Brain microvascular endothelial cell (primary cell): ENCODE results near the gene ALK.

ENCODE experiments used
- DNase-seq: peaks from one replicate; pipeline ENCODE4 v3.0.0-alpha.2; 2020
- H3K27ac ChIP-seq: fragments of 250-450 bp; sonication (Bioruptor Pico); 2 replicates; pipeline ENCODE4 v1.5.1; 2020; ENCODE audit warnings: mild to moderate bottlenecking, moderate library complexity
- H3K27me3 ChIP-seq: fragments of 250-450 bp; sonication (Bioruptor Pico); replicated peaks from 2 replicates; pipeline ENCODE4 v1.5.1; 2020; ENCODE audit warnings: mild to moderate bottlenecking
- H3K36me3 ChIP-seq: fragments of 250-450 bp; sonication (Bioruptor Pico); replicated peaks from 2 replicates; pipeline ENCODE4 v1.5.1; 2020; ENCODE audit warnings: mild to moderate bottlenecking
- H3K4me3 ChIP-seq: 2 replicates; pipeline ENCODE4 v1.5.1; 2011; ENCODE audit warnings: low read depth, mild to moderate bottlenecking, control low read depth, low read length, moderate library complexity
- in situ Hi-C: cut with HindIII; loops from 2 replicates; pipeline ENCODE4 v1.10.0; 2017; ENCODE audit warnings: low sequenced_read_pairs, low pct_ligation_motif_present
- TF ChIP-seq, protein P1 (sequence below): IDR thresholded peaks from 2 replicates; pipeline ENCODE4 v1.5.1; 2011; ENCODE audit warnings: low read depth, mild to moderate bottlenecking, moderate library complexity, low read length, control low read depth, inconsistent platforms; ENCODE audit errors: missing control alignments

The ALK gene

DNA sequence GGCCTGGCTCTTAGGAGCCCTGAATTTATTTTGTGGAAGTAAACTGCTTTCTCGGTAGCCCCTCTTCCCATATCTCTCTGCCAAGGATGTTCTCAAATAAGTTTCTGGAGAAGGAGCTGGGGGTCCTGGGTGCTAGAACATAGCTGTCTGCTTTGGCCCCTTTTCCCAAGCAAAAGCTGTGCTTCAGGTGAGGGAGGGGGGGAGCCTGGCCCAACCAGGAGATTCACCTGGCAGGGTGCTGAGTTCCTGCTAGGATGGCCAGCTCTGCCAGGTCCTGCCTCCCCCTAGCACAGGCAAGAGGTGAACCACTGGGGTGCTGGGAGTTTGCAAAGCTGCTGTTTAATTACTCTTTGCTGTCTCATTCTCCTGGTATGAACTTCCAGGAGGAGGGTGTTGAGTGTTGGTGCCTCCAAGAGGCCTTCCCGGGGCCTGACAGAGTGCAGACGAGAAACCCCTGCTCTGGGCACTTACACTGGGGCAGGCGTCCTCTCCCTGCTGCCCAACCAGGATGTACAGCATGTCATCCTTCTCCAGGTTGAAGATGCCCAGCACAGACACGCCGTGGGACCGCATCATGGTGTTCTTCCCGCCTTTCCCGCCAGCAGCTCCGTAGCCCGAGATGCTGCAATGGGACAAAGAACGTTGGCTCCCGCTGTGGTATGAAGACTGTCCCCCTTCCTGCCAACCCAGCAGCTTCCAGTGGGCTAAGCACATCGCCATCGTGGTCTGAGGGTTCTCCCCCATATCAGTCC, 682.0 kb downstream of the ALK start:
- TF ChIP-seq, protein P1, sequence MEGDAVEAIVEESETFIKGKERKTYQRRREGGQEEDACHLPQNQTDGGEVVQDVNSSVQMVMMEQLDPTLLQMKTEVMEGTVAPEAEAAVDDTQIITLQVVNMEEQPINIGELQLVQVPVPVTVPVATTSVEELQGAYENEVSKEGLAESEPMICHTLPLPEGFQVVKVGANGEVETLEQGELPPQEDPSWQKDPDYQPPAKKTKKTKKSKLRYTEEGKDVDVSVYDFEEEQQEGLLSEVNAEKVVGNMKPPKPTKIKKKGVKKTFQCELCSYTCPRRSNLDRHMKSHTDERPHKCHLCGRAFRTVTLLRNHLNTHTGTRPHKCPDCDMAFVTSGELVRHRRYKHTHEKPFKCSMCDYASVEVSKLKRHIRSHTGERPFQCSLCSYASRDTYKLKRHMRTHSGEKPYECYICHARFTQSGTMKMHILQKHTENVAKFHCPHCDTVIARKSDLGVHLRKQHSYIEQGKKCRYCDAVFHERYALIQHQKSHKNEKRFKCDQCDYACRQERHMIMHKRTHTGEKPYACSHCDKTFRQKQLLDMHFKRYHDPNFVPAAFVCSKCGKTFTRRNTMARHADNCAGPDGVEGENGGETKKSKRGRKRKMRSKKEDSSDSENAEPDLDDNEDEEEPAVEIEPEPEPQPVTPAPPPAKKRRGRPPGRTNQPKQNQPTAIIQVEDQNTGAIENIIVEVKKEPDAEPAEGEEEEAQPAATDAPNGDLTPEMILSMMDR: no peak
- no peak overlapping the region for H3K27ac ChIP-seq
- DNase-seq: no peak
- no peak overlapping the region for H3K4me3 ChIP-seq
- H3K27me3 ChIP-seq: no peaks in the 10 kb centered on the region
- in situ Hi-C loops: no loop called here
- H3K36me3 ChIP-seq: no peaks in the 10 kb centered on the region

DNA sequence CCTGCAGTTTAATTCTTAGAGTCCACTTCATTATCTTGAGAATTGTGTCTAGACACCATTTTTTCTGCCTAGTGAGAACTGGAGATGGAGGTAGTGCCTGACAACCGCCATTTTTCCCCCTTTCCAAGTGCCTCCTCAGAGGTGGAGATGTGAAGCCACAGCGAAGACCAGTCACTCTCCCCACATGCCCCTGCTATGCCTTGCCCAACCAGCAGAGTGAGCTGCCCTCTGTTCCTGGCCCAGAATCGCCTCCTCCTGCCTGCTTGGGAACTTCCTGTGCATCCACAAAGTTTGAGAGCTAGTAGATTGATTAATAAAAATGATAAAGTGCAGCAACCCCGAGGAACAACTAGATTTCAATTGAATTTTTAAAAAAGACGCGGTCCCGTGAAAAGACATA, 682.9 kb downstream of the ALK start:
- Histone ChIP-seq H3K27me3 (no peaks in the 10 kb centered on the region), H3K27ac (no peak overlapping the region), H3K4me3 (no peak overlapping the region), H3K36me3 (no peaks in the 10 kb centered on the region)
- in situ Hi-C loops: no loop called here
- peak; percentile 34 for DNase-seq
- TF ChIP-seq, protein P1: peak; percentile 82

DNA sequence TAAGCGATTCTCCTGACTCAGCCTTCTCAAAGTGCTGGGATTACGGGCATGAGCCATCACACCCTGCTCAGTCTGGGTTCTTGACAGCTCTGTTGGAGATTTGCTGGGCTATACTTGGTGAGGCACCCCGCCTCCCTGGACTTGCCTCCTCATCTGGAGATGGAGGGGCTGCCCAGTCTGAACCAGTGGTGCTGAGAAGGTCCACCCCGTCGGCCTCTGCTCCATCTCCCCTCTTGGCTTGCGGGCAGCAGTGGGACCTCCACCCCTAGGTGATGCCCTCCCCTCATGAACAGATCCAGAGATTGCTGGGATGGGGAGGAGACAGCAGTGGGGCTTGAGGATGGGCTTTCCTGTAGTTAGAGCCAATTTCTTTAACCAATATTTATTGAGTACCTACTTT, 685.3 kb downstream of the ALK start:
- in situ Hi-C loops: no loop called here
- Histone ChIP-seq H3K27me3 (peaks cover 3% of the 10 kb centered on the region), H3K4me3 (no peak overlapping the region), H3K36me3 (no peaks in the 10 kb centered on the region), H3K27ac (no peak overlapping the region)
- TF ChIP-seq, protein P1: no peak
- DNase-seq: no peak

DNA sequence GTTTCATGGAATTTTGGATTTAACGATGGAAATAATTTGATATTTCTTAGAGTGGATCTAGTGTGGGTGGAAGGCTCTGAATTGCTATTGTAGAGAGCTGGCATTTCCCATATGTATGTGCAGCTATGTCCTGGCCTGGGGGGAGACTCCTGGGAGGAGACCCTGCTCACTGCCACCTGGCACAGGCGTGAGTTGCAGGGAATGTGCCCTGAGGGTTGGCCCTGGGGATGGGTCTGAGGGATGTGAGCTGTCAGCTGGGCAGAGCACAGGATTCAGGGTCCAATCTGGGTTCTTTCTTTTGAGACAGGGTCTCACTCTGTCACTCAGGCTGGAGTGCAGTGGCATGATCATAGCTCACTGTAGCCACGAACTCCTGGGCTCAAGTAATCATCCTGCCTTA, 686.0 kb downstream of the ALK start:
- no peak overlapping the region for H3K27ac ChIP-seq
- peaks cover 3% of the 10 kb centered on the region for H3K27me3 ChIP-seq
- in situ Hi-C loops: no loop called here
- no peaks in the 10 kb centered on the region for H3K36me3 ChIP-seq
- TF ChIP-seq, protein P1: no peak
- DNase-seq: no peak
- H3K4me3 ChIP-seq: no peak overlapping the region

DNA sequence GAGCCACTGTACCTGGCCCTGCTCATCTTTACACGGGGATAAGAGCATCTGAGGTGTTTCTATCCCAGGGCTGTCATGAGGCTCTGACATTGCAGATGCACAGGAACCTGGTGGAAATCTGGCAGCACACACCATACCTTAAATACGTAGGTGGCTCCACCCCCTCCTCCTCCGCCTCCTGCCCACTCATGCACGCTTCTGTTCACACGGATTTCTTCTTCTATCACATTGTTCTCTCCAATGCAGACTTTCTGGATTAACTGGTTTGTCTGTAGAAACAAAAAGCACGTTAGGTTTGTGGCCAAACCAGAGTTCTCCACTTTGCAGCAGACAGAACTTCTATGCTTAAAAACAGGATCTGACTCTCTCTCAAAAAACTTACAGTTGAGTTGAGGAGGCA, 688.0 kb downstream of the ALK start:
- in situ Hi-C loops: no loop called here
- no peak overlapping the region for H3K4me3 ChIP-seq
- no peak overlapping the region for H3K27ac ChIP-seq
- H3K27me3 ChIP-seq: peaks cover 3% of the 10 kb centered on the region
- TF ChIP-seq, protein P1: no peak
- H3K36me3 ChIP-seq: no peaks in the 10 kb centered on the region
- no peak for DNase-seq

DNA sequence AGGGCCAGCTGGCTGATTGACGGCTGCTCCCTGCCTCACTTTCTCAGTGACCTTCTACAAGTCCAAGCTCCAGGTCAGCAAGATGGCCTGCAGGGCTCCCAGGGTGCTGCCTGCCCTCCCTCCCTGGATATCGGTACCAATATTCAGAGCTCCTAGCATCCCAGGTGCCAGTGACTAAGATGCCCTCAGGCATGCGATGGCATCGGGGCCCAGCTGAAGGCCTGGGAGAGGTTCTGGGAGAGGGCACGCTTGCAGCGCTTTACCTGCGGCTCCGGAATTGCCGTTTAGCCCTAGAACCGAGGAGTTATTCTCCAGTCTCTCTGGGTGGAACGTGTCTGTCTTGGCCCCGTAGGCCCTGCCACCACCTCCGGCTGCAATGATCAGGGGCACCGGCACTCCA, 689.3 kb downstream of the ALK start:
- in situ Hi-C loops: no loop called here
- DNase-seq: no peak
- Histone ChIP-seq H3K4me3 (no peak overlapping the region), H3K27ac (no peak overlapping the region), H3K27me3 (peaks cover 6% of the 10 kb centered on the region), H3K36me3 (no peaks in the 10 kb centered on the region)
- TF ChIP-seq, protein P1: no peak
